ENCODE measurements around the gene IRF2BPL. TPM values are rescaled to one million over a fixed set of nuclear protein-coding genes. Genes with fewer than 3 reads are reported as not detected.

Gene IRF2BPL
- total and polyA plus RNA-seq, 2 donors from 2014 or later = 15.7 to 97.1 TPM

DNA sequence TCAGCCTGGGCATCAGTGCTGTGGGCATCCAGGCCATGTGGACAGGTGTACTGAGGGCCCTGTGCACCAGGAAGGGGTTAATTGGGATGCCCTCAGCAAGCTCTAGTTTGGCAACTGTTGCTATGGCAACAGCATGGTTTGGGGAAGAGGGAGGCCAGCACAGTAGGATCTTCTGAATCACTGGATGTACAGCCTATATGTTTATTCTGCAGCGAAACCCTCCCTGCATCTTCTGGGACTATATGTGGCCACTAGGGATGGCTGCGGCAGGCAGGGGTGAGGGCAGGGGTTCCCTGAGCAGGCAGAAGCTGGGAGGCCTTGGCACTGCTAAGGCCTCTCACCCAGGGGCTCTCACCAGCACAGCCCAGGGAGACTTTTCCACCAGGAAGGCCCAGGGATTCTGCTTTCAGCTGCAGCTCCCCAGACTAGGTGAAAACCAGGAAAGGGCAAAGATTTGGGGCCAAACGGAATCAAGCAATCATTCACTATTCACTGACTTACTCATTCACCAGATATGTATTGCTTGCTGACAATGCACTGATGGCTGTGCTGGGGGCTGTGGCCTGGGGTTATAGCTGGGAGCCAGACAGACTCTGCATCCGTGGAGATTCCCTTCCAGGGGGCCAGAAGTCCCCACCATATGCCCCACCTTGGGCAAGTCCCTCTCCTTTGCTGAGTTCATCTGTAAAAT is 42.8 kb downstream of the IRF2BPL start:
- Histone ChIP-seq H3K4me3 (ENCODE audit: low read length in 3 of 3) (no peak overlapping the region), H3K27ac (ENCODE audit: low read depth in 2 of 2, low read length in 2 of 2) (no peak overlapping the region), H3K9me3 (ENCODE audit: control insufficient read depth in 2 of 3, insufficient read depth in 1 of 3, low read length in 3 of 3) (no peaks in the 10 kb centered on the region), H3K4me1 (ENCODE audit: control insufficient read depth in 2 of 3, insufficient read depth in 2 of 3, low read depth in 1 of 3, low read length in 3 of 3) (peaks cover 0 to 9% (median 0%) of the 10 kb centered on the region in 3 donors), H3K27me3 (ENCODE audit: control insufficient read depth, insufficient read depth, low read length) (no peaks in the 10 kb centered on the region), H3K9ac (ENCODE audit: low read length in 3 of 3) (no peak overlapping the region), H3K36me3 (ENCODE audit: control insufficient read depth in 2 of 3, insufficient read depth in 3 of 3, low read length in 3 of 3) (no peaks in the 10 kb centered on the region)
- DNase-seq (no peak), FAIRE-seq (no peak)
- intact Hi-C loops (cut with DNase I) = no loop called here
- TF ChIP-seq, protein P1, sequence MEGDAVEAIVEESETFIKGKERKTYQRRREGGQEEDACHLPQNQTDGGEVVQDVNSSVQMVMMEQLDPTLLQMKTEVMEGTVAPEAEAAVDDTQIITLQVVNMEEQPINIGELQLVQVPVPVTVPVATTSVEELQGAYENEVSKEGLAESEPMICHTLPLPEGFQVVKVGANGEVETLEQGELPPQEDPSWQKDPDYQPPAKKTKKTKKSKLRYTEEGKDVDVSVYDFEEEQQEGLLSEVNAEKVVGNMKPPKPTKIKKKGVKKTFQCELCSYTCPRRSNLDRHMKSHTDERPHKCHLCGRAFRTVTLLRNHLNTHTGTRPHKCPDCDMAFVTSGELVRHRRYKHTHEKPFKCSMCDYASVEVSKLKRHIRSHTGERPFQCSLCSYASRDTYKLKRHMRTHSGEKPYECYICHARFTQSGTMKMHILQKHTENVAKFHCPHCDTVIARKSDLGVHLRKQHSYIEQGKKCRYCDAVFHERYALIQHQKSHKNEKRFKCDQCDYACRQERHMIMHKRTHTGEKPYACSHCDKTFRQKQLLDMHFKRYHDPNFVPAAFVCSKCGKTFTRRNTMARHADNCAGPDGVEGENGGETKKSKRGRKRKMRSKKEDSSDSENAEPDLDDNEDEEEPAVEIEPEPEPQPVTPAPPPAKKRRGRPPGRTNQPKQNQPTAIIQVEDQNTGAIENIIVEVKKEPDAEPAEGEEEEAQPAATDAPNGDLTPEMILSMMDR (IDR thresholded peaks at IDR 0.05; ENCODE audit: borderline replicate concordance, extremely low read depth, insufficient read depth) = no peak

- FAIRE-seq (no peak), DNase-seq (no peak)
- Histone ChIP-seq H3K27me3 (ENCODE audit: control insufficient read depth, insufficient read depth, low read length) (no peaks in the 10 kb centered on the region), H3K9ac (ENCODE audit: low read length in 3 of 3) (no peak overlapping the region), H3K4me1 (ENCODE audit: control insufficient read depth in 2 of 3, insufficient read depth in 2 of 3, low read depth in 1 of 3, low read length in 3 of 3) (peaks cover 0 to 9% (median 0%) of the 10 kb centered on the region in 3 donors), H3K9me3 (ENCODE audit: control insufficient read depth in 2 of 3, insufficient read depth in 1 of 3, low read length in 3 of 3) (no peaks in the 10 kb centered on the region), H3K27ac (ENCODE audit: low read depth in 2 of 2, low read length in 2 of 2) (no peak overlapping the region), H3K36me3 (ENCODE audit: control insufficient read depth in 2 of 3, insufficient read depth in 3 of 3, low read length in 3 of 3) (no peaks in the 10 kb centered on the region), H3K4me3 (ENCODE audit: low read length in 3 of 3) (no peak overlapping the region)
- intact Hi-C loops (cut with DNase I) = no loop called here
- TF ChIP-seq, protein P1 (IDR thresholded peaks at IDR 0.05; ENCODE audit: borderline replicate concordance, extremely low read depth, insufficient read depth) = no peak
Observed at GRCh38 chr14:76984787-76985375, 43.6 kb downstream of the IRF2BPL start.

- FAIRE-seq = no peak
- H3K36me3 ChIP-seq (ENCODE audit: control insufficient read depth in 2 of 3, insufficient read depth in 3 of 3, low read length in 3 of 3) = no peaks in the 10 kb centered on the region
Observed at GRCh38 chr14:76984297-76984696, 44.2 kb downstream of the IRF2BPL start.

More at GRCh38 chr14:76984297-76984696, 44.2 kb downstream of the IRF2BPL start:
- H3K9me3 ChIP-seq (ENCODE audit: control insufficient read depth in 2 of 3, insufficient read depth in 1 of 3, low read length in 3 of 3) = no peaks in the 10 kb centered on the region
- H3K27me3 ChIP-seq (ENCODE audit: control insufficient read depth, insufficient read depth, low read length) = no peaks in the 10 kb centered on the region
- TF ChIP-seq, protein P1 (IDR thresholded peaks at IDR 0.05; ENCODE audit: borderline replicate concordance, extremely low read depth, insufficient read depth) = no peak
- no peak overlapping the region for H3K4me3 ChIP-seq (ENCODE audit: low read length in 3 of 3)
- no peak overlapping the region for H3K9ac ChIP-seq (ENCODE audit: low read length in 3 of 3)
- intact Hi-C loops (cut with DNase I) = no loop called here
- no peak for DNase-seq
- H3K27ac ChIP-seq (ENCODE audit: low read depth in 2 of 2, low read length in 2 of 2) = no peak overlapping the region
- peaks cover 0 to 9% (median 0%) of the 10 kb centered on the region in 3 donors for H3K4me1 ChIP-seq (ENCODE audit: control insufficient read depth in 2 of 3, insufficient read depth in 2 of 3, low read depth in 1 of 3, low read length in 3 of 3)

Data from kidney (tissue), 14 donors.